Right lobe of liver (tissue), 6 donors: ENCODE measurements around the gene NSL1. TPM values are rescaled to one million over a fixed set of nuclear protein-coding genes. Genes with fewer than 3 reads are reported as not detected.

Source experiments
- ATAC-seq, 4 donors: fragments of 200-7000 bp; cut with Tn5 transposase; one replicate each; pipeline ENCODE4 v1.9.1; 2020; ENCODE audit warnings: mild to moderate bottlenecking in 4 of 4, moderate library complexity in 4 of 4
- DNase-seq, 3 donors: peaks; one replicate each; pipeline ENCODE4 v3.0.0-alpha.2; 2020
- H3K27ac ChIP-seq, 3 donors: fragments of 200-600 bp; one replicate each; pipeline ENCODE4 v1.8.0; 2022
- H3K27me3 ChIP-seq, 2 donors: fragments of 200-600 bp; one replicate each; pipeline ENCODE4 v1.8.0; 2022
- H3K36me3 ChIP-seq, 4 donors: fragments of 200-600 bp; sonication (generic) in 1 of 4; one replicate each; pipeline versions ENCODE4 v1.5.1 to v1.8.0; 2017 to 2022; ENCODE audit warnings: control low read depth in 1 of 4
- H3K4me1 ChIP-seq, 4 donors: fragments of 200-600 bp; sonication (generic) in 1 of 4; one replicate each; pipeline versions ENCODE4 v1.5.1 to v1.8.0; 2017 to 2022; ENCODE audit warnings: control low read depth in 1 of 4
- H3K4me3 ChIP-seq, 3 donors: fragments of 200-600 bp; one replicate each; pipeline ENCODE4 v1.8.0; 2022
- H3K9me3 ChIP-seq, 4 donors: fragments of 200-600 bp; sonication (generic) in 1 of 4; one replicate each; pipeline versions ENCODE4 v1.5.1 to v1.8.0; 2017 to 2022; ENCODE audit warnings: control low read depth in 1 of 4
- POLR2A ChIP-seq: fragments of 450-650 bp; IDR thresholded peaks from one replicate; pipeline ENCODE4 v1.6.1; 2017; ENCODE audit warnings: antibody characterized with exemption, mild to moderate bottlenecking
- WGBS: methylation state at CpG from one replicate; pipeline ENCODE4 v1.1.6; 2018; ENCODE audit warnings: low coverage, low lambda C conversion rate; ENCODE audit not compliant: insufficient coverage; ENCODE audit errors: missing lambda C conversion rate; 5-methylcytosine and 5-hydroxymethylcytosine counted together
- intact Hi-C, 2 donors: fragments of 100-400 bp; cut with DNase I; formaldehyde crosslinking; loops; one replicate each; pipeline versions ENCODE4 v1.11.2 to v1.14.1; 2022
- total RNA-seq, 6 experiments: library from RNA; depleted of rRNA in 2 of 6; stranded (reverse); fragments of >200 nt in 2 of 6; fragmentation: NEBNext Ultra II Directional in 3 of 6; extraction: Animal tissue kit (Norgen Biotek cat#: 25700) in 3 of 6; gene quantifications; one replicate each; pipeline versions ENCODE4 v1.1.0 to v1.2.4, GENCODE V29; 2016 to 2023
- TF ChIP-seq, protein P1 (sequence below), 4 donors: fragments of 200-600 bp in 3 of 4; fragments of 450-650 bp in 1 of 4; IDR thresholded peaks; one replicate each; pipeline versions ENCODE4 v1.5.1 to v1.8.0; 2016 to 2022; ENCODE audit warnings: antibody characterized with exemption in 4 of 4, mild to moderate bottlenecking in 2 of 4
- donor health status: DM: no; HTN: yes; CAD: no.
- donor health status: DM: no; HTN: no; CAD: no.
- donor health status: DM: no; HTN: no; CAD: no.
- donor health status: DM: no; HTN: yes; CAD: no.
- donor health status: DM: no; HTN: yes; CAD: no.

Gene NSL1
- total RNA-seq, 6 experiments from 2014 or later: 13.3 to 26.5 (median 16.2) TPM

DNA sequence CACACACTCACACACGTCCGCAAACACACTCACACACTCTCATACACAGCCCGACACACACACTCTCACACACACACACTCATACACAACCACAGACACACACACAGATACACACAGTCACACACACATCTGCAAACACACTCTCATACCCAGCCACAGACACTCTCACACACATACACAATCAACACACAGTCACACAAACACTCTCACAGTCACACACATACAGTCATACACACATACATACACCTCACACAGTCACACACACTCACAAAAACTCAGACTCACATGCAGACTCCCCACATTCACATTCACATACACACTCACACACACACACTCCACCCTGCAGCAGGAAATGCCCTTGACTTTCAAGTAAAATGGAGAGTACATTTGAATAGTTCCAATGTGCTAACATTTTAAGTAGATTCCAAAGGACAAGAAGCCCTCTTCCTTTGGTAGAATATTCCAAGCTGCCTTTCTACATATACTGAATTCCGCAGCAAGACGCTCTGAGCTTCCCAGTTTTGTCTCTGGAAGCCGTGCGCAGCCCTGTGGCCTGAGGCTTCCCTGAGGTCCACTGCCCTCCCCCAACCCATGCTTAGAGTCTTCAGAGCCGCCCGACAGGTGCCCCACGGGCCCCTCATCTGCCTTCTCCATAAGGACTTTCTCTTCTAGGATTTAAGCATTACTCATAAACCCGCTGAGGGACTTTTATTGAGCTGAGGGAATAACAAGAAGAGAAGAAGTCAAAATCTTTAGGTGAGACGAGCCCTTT is 101.6 kb downstream of the NSL1 start:
- WGBS: 70% methylated on average over 9 of the region's 12 CpGs
- no peaks in the 10 kb centered on the region for H3K27me3 ChIP-seq
- H3K4me3 ChIP-seq: no peak overlapping the region
- no peaks in the 10 kb centered on the region for H3K9me3 ChIP-seq
- no peaks in the 10 kb centered on the region for H3K4me1 ChIP-seq
- DNase-seq: no peak
- intact Hi-C loops: no loop called here
- no peak for ATAC-seq
- TF ChIP-seq POLR2A: no peak
- TF ChIP-seq, protein P1, sequence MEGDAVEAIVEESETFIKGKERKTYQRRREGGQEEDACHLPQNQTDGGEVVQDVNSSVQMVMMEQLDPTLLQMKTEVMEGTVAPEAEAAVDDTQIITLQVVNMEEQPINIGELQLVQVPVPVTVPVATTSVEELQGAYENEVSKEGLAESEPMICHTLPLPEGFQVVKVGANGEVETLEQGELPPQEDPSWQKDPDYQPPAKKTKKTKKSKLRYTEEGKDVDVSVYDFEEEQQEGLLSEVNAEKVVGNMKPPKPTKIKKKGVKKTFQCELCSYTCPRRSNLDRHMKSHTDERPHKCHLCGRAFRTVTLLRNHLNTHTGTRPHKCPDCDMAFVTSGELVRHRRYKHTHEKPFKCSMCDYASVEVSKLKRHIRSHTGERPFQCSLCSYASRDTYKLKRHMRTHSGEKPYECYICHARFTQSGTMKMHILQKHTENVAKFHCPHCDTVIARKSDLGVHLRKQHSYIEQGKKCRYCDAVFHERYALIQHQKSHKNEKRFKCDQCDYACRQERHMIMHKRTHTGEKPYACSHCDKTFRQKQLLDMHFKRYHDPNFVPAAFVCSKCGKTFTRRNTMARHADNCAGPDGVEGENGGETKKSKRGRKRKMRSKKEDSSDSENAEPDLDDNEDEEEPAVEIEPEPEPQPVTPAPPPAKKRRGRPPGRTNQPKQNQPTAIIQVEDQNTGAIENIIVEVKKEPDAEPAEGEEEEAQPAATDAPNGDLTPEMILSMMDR (IDR thresholded peaks at IDR 0.05): no peak
- H3K27ac ChIP-seq: no peak overlapping the region
- H3K36me3 ChIP-seq: no peaks in the 10 kb centered on the region

DNA sequence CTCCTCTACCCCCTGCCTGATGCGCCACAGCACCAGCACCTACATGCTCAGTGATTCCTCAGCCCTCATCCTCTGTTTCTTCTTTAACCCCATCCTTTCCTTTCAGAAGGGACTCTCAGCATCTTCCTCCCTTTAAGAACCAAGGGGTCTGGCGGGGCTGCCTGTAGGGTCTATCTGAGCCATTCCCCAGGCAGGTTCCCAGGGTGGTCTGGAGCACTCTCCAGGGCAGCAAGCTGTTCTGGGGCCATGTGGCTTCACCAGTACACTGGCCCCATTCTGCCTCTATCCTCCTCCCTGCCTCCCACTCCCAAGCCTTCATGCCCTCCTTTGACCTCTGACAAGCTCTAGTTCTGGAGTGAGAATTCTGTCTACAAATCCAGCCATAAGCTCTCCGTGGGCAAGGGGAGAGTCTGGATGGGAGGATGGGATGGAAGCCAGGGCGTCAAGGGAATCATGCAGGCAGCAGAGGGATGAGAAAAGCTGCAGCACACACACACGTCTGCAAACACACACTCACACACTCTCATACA is 102.3 kb downstream of the NSL1 start:
- no peaks in the 10 kb centered on the region for H3K9me3 ChIP-seq
- H3K4me3 ChIP-seq: no peak overlapping the region
- H3K36me3 ChIP-seq: no peaks in the 10 kb centered on the region
- H3K4me1 ChIP-seq: no peaks in the 10 kb centered on the region
- ATAC-seq (no peak), DNase-seq (no peak)
- H3K27ac ChIP-seq: no peak overlapping the region
- H3K27me3 ChIP-seq: no peaks in the 10 kb centered on the region
- TF ChIP-seq, protein P1 (IDR thresholded peaks at IDR 0.05): no peak
- no peak for TF ChIP-seq POLR2A
- WGBS: 80% methylated on average over 1 of the region's 5 CpGs
- intact Hi-C loops: no loop called here

- WGBS: 46% methylated on average over 4 of the region's 7 CpGs
- ATAC-seq: no peak
- H3K27me3 ChIP-seq: no peaks in the 10 kb centered on the region
These were observed 103.1 kb downstream of the NSL1 start for GRCh38 chr1:212688341-212689047.

DNA sequence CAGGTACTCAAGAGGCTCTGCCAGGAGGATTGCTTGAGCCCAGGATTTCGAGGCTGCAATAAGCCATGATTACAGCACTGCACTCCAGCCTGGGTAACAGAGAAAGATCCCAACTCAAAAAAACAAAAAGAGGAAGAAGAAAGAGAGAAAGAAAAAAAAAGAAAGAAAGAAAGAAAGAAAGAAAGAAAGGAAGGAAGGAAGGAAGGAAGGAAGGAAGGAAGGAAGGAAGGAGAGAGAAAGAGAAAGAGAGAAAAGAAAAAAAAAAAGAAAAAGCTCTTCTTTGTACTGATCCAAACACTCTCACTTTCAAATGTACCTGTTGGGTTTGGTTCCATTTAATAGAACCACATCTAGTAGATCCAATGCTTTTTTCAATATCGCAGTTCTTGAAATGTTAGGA is 103.8 kb downstream of the NSL1 start:
- DNase-seq: no peak
- Histone ChIP-seq H3K9me3 (no peaks in the 10 kb centered on the region), H3K36me3 (no peaks in the 10 kb centered on the region), H3K4me3 (no peak overlapping the region), H3K27me3 (no peaks in the 10 kb centered on the region), H3K4me1 (no peaks in the 10 kb centered on the region), H3K27ac (no peak overlapping the region)
- TF ChIP-seq POLR2A: no peak
- TF ChIP-seq, protein P1 (IDR thresholded peaks at IDR 0.05): no peak
- no peak for ATAC-seq
- 90% methylated on average over 2 of the region's 2 CpGs for WGBS
- intact Hi-C loops: no loop called here

More at GRCh38 chr1:212688341-212689047, 103.1 kb downstream of the NSL1 start:
- no peaks in the 10 kb centered on the region for H3K4me1 ChIP-seq
- DNase-seq: no peak
- H3K9me3 ChIP-seq: no peaks in the 10 kb centered on the region
- no peak overlapping the region for H3K27ac ChIP-seq
- H3K4me3 ChIP-seq: no peak overlapping the region
- no peaks in the 10 kb centered on the region for H3K36me3 ChIP-seq
- intact Hi-C loops: no loop called here
- no peak for TF ChIP-seq POLR2A
- TF ChIP-seq, protein P1 (IDR thresholded peaks at IDR 0.05): no peak
